H1 (cell line): ENCODE results near the gene ANAPC15. TPM values are rescaled to one million over a fixed set of nuclear protein-coding genes. Genes with fewer than 3 reads are reported as not detected.

ENCODE experiments used
- CTCF ChIA-PET: fragments of 300-600 bp; sonication (Branson Sonifier 250); formaldehyde crosslinking; loops from one replicate; lab custom pipeline; 2021; ENCODE audit not compliant: partially characterized antibody; lab: Charles Lee
- POLR2A ChIA-PET: fragments of 300-600 bp; sonication (Branson Sonifier 250); formaldehyde crosslinking; loops from one replicate; lab custom pipeline; 2021; ENCODE audit warnings: inconsistent platforms; ENCODE audit not compliant: partially characterized antibody; lab: Charles Lee
- DNase-seq, 2 experiments: peaks; one replicate each; pipeline versions ENCODE4 v3.0.0 to v3.0.0-alpha.2; 2010 to 2022; ENCODE audit warnings: low spot score in 2 of 2, low read depth in 1 of 2, mixed read lengths in 1 of 2
- FAIRE-seq: peaks from 2 replicates; lab custom pipeline; 2011; peaks lifted over from hg19 to GRCh38; lab: Jason Lieb, UNC
- H2AFZ ChIP-seq: 2 replicates; pipeline ENCODE4 v1.8.1; 2012; ENCODE audit warnings: low read length, inconsistent platforms
- H2AK5ac ChIP-seq: 2 replicates; pipeline ENCODE4 v1.6.1; 2013; ENCODE audit warnings: low read depth, low read length
- H2BK120ac ChIP-seq: replicated peaks from 2 replicates; pipeline ENCODE3; 2013; ENCODE audit warnings: low read depth, low read length, inconsistent platforms
- H2BK12ac ChIP-seq: 2 replicates; pipeline ENCODE4 v1.6.1; 2013; ENCODE audit warnings: low read depth, low read length
- H2BK15ac ChIP-seq: 2 replicates; pipeline ENCODE4 v1.6.1; 2013; ENCODE audit warnings: low read length
- H2BK20ac ChIP-seq: 2 replicates; pipeline ENCODE4 v1.6.1; 2013; ENCODE audit warnings: low read length
- H2BK5ac ChIP-seq: 2 replicates; pipeline ENCODE4 v1.6.1; 2013; ENCODE audit warnings: low read depth, low read length
- H3K14ac ChIP-seq: 2 replicates; pipeline ENCODE4 v1.6.1; 2013; ENCODE audit warnings: inconsistent platforms; ENCODE audit not compliant: insufficient read length
- H3K18ac ChIP-seq: 2 replicates; pipeline ENCODE4 v1.6.1; 2013; ENCODE audit warnings: low read length; ENCODE audit errors: extremely low read depth
- H3K23ac ChIP-seq: 2 replicates; pipeline ENCODE4 v1.6.1; 2013; ENCODE audit warnings: inconsistent platforms; ENCODE audit not compliant: insufficient read length
- H3K23me2 ChIP-seq: 2 replicates; pipeline ENCODE4 v1.6.1; 2013; ENCODE audit warnings: low read depth, low read length
- H3K27ac ChIP-seq: 2 replicates; pipeline ENCODE4 v1.6.1; 2011; ENCODE audit warnings: low read depth, low read length, inconsistent platforms
- H3K27me3 ChIP-seq, 4 experiments: replicated peaks in 1 of 4; 1 replicate in 1 of 4; 2 replicates in 3 of 4; pipeline versions ENCODE4 v1.6.1 to v1.8.1; 2011 to 2013; ENCODE audit warnings: low read length in 3 of 4, mild to moderate bottlenecking in 3 of 4, inconsistent platforms in 2 of 4, mixed read lengths in 2 of 4, moderate library complexity in 1 of 4; ENCODE audit not compliant: control insufficient read depth in 3 of 4, insufficient read depth in 3 of 4; ENCODE audit errors: extremely low read depth in 1 of 4
- H3K36me3 ChIP-seq, 4 experiments: 2 replicates each; pipeline versions ENCODE4 v1.6.1 to v1.8.1; 2011 to 2013; ENCODE audit warnings: mild to moderate bottlenecking in 4 of 4, low read length in 3 of 4, moderate library complexity in 2 of 4, control low read depth in 1 of 4, inconsistent platforms in 1 of 4; ENCODE audit not compliant: insufficient read depth in 4 of 4, control insufficient read depth in 2 of 4
- H3K4ac ChIP-seq: replicated peaks from 2 replicates; pipeline ENCODE3; 2013; ENCODE audit warnings: low read length, low read depth, mixed read lengths, inconsistent platforms; ENCODE audit not compliant: insufficient read length
- H3K4me1 ChIP-seq, 4 experiments: replicated peaks in 1 of 4; 1 replicate in 1 of 4; 2 replicates in 3 of 4; pipeline versions ENCODE4 v1.6.1 to v1.8.1; 2011 to 2013; ENCODE audit warnings: low read length in 3 of 4, inconsistent platforms in 2 of 4, mixed read lengths in 1 of 4; ENCODE audit not compliant: insufficient read depth in 4 of 4, control insufficient read depth in 3 of 4
- H3K4me2 ChIP-seq, 2 experiments: 2 replicates each; pipeline versions ENCODE4 v1.6.1 to v1.8.1; 2011 to 2013; ENCODE audit warnings: low read depth in 2 of 2, low read length in 2 of 2, control low read depth in 1 of 2, inconsistent platforms in 1 of 2, mild to moderate bottlenecking in 1 of 2; ENCODE audit not compliant: insufficient read depth in 1 of 2
- H3K4me3 ChIP-seq, 4 experiments: fragments of 200-600, 300-600 bp in 1 of 4; sonication (generic), shearing (Covaris generic), sonication (Bioruptor Twin) in 1 of 4; 2 replicates each; pipeline versions ENCODE4 v1.5.1 to v1.8.1; 2011 to 2016; ENCODE audit warnings: low read length in 4 of 4, low read depth in 3 of 4, control low read depth in 2 of 4, inconsistent platforms in 2 of 4, mild to moderate bottlenecking in 2 of 4, mixed read lengths in 1 of 4, moderate library complexity in 1 of 4; ENCODE audit not compliant: insufficient read depth in 2 of 4; ENCODE audit errors: extremely low read depth in 1 of 4
- H3K56ac ChIP-seq: replicated peaks from 2 replicates; pipeline ENCODE3; 2013; ENCODE audit warnings: low read depth, mild to moderate bottlenecking, mixed read lengths, low read length, inconsistent platforms; ENCODE audit not compliant: insufficient read length
- H3K79me1 ChIP-seq: 2 replicates; pipeline ENCODE4 v1.6.1; 2013; ENCODE audit warnings: low read depth, low read length, control low read depth
- H3K79me2 ChIP-seq, 2 experiments: 2 replicates each; pipeline versions ENCODE4 v1.6.1 to v1.8.1; 2012 to 2013; ENCODE audit warnings: low read length in 2 of 2, mild to moderate bottlenecking in 2 of 2, inconsistent platforms in 1 of 2; ENCODE audit not compliant: insufficient read depth in 2 of 2, control insufficient read depth in 1 of 2
- H3K9ac ChIP-seq, 4 experiments: replicated peaks in 1 of 4; 1 replicate in 1 of 4; 2 replicates in 3 of 4; pipeline versions ENCODE4 v1.6.1 to v1.8.1; 2011 to 2013; ENCODE audit warnings: low read depth in 3 of 4, low read length in 3 of 4, control low read depth in 2 of 4, mild to moderate bottlenecking in 2 of 4, moderate library complexity in 2 of 4, inconsistent platforms in 1 of 4; ENCODE audit errors: extremely low read depth in 1 of 4
- H3K9me3 ChIP-seq, 2 experiments: 2 replicates each; pipeline versions ENCODE4 v1.6.1 to v1.8.1; 2012 to 2013; ENCODE audit warnings: mild to moderate bottlenecking in 2 of 2, moderate library complexity in 2 of 2, control low read depth in 1 of 2, inconsistent platforms in 1 of 2, low read depth in 1 of 2, low read length in 1 of 2, mixed read lengths in 1 of 2; ENCODE audit not compliant: insufficient read depth in 2 of 2
- H4K20me1 ChIP-seq, 2 experiments: replicated peaks in 1 of 2; 2 replicates each; pipeline versions ENCODE3 to v1.8.1; 2011 to 2013; ENCODE audit warnings: inconsistent platforms in 2 of 2, low read length in 2 of 2, mild to moderate bottlenecking in 1 of 2; ENCODE audit not compliant: insufficient read depth in 2 of 2, control insufficient read depth in 1 of 2
- H4K5ac ChIP-seq: 2 replicates; pipeline ENCODE4 v1.6.1; 2013; ENCODE audit warnings: low read length, low read depth, mixed read lengths, inconsistent platforms; ENCODE audit not compliant: insufficient read length
- H4K8ac ChIP-seq: 2 replicates; pipeline ENCODE4 v1.8.0; 2013; ENCODE audit warnings: mild to moderate bottlenecking, moderate library complexity, low read length, inconsistent platforms; ENCODE audit not compliant: insufficient read depth; ENCODE audit errors: extremely low read depth
- H4K91ac ChIP-seq: replicated peaks from 2 replicates; pipeline ENCODE3; 2013; ENCODE audit warnings: low read length, mixed read lengths, inconsistent platforms; ENCODE audit not compliant: insufficient read length
- CBX5 ChIP-seq: fragments of 300-800, 300-1000 bp; sonication (generic); IDR thresholded peaks from 2 replicates; pipeline ENCODE4 v1.7.1; 2016; ENCODE audit warnings: antibody characterized with exemption, low read length, low read depth
- CREB1 ChIP-seq: IDR thresholded peaks from 2 replicates; pipeline ENCODE4 v1.6.1; 2012; ENCODE audit warnings: inconsistent platforms
- EGR1 ChIP-seq: IDR thresholded peaks from 2 replicates; pipeline ENCODE4 v1.6.1; 2011; ENCODE audit warnings: low read depth, low read length, borderline replicate concordance
- JUND ChIP-seq: IDR thresholded peaks from 2 replicates; pipeline ENCODE4 v1.6.1; 2011; ENCODE audit warnings: mild to moderate bottlenecking, improper control_type of control experiment, low read length
- RAD21 ChIP-seq, 2 experiments: IDR thresholded peaks in 1 of 2; conservative IDR thresholded peaks in 1 of 2; 2 replicates each; pipeline ENCODE4 v1.6.1; 2011; ENCODE audit warnings: low read depth in 2 of 2, low read length in 2 of 2, improper control_type of control experiment in 1 of 2, inconsistent platforms in 1 of 2, mild to moderate bottlenecking in 1 of 2, moderate library complexity in 1 of 2
- SIN3A ChIP-seq, 2 experiments: IDR thresholded peaks in 1 of 2; conservative IDR thresholded peaks in 1 of 2; 2 replicates each; pipeline ENCODE4 v1.6.1; 2011 to 2012; ENCODE audit warnings: low read length in 2 of 2, improper control_type of control experiment in 1 of 2, low read depth in 1 of 2, mild to moderate bottlenecking in 1 of 2
- SRF ChIP-seq: IDR thresholded peaks from 2 replicates; pipeline ENCODE4 v1.6.1; 2011; ENCODE audit warnings: mild to moderate bottlenecking, low read depth, low read length, moderate library complexity
- WGBS, 2 experiments: shearing (Covaris generic) in 1 of 2; methylation state at CpG; one replicate each; pipeline versions ENCODE4 v1.1.6 to v1.1.7; 2013 to 2015; ENCODE audit warnings: low lambda C conversion rate in 2 of 2, mixed read lengths in 2 of 2, inconsistent platforms in 1 of 2, low coverage in 1 of 2, missing lambda C conversion rate in 1 of 2; ENCODE audit not compliant: insufficient replicate concordance in 2 of 2, insufficient coverage in 1 of 2, insufficient read length in 1 of 2; ENCODE audit errors: extremely low coverage in 1 of 2, missing lambda C conversion rate in 1 of 2; 5-methylcytosine and 5-hydroxymethylcytosine counted together
- polyA plus RNA-seq, 7 experiments: library from polyadenylated mRNA; depleted of rRNA in 3 of 7; stranded (reverse) in 5 of 7; unstranded in 2 of 7; fragments of >200 nt in 5 of 7; fragments of 200-250 nt in 2 of 7; gene quantifications; 1 replicate in 5 of 7; 2 replicates in 1 of 7; 4 replicates in 1 of 7; pipeline versions ENCODE4 v1.2.1 to v1.2.3, GENCODE V29; 2011 to 2013; ENCODE audit warnings: missing spikeins in 2 of 7, mixed read lengths in 2 of 7
- total RNA-seq: library from RNA; stranded (reverse); fragmentation: NEBNext Ultra II Directional; extraction: Animal tissue kit (Norgen Biotek cat#: 25700); gene quantifications from 2 replicates; pipeline ENCODE4 v1.2.1, GENCODE V29; 2021
- TF ChIP-seq, protein P1 (sequence below): IDR thresholded peaks from 2 replicates; pipeline ENCODE4 v1.6.1; 2012; ENCODE audit warnings: inconsistent platforms
- TF ChIP-seq, protein P2 (sequence below): IDR thresholded peaks from 2 replicates; pipeline ENCODE4 v1.6.1; 2012; ENCODE audit warnings: low read length, inconsistent platforms

ANAPC15 gene
- total and polyA plus RNA-seq, 2 of the 8 experiments (the other 6 are each of a cell fraction or from before 2014, with no cell fraction given): 66.2 to 74.9 TPM

DNA sequence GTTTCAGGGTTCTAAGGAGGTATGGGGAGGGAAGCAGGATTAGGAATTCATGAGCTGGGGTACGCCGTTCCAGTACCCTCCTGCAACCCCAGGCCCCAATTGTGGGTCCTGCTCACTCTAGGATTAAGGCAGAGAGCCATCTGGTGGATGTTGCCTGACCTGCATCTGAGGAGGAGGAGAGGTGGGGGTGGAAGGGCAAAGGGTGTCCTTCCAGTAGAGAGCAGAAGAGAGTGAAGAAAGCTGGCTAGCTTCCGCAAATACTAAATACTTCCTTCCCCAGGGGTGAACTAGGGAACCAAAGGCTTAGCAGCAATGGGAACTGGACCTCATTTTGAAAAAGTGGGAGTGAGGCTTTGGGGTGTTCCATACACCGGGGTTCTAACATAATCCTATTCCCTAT, 21.2 kb downstream of the ANAPC15 start:
- no peak overlapping the region for H3K27ac ChIP-seq
- H2AK5ac ChIP-seq: no peak overlapping the region
- no peaks in the 10 kb centered on the region for H4K20me1 ChIP-seq
- H3K4me3 ChIP-seq: no peak overlapping the region
- no peak overlapping the region for H2AFZ ChIP-seq
- no peak overlapping the region for H3K4ac ChIP-seq
- H3K36me3 ChIP-seq: peaks cover 0 to 13% (median 3%) of the 10 kb centered on the region in 4 experiments; a peak in 4 of 8 replicates
- WGBS, 2 experiments: 60% methylated on average over 4 of the region's 4 CpGs; no CpG with 5 or more reads in 1 of the 2 experiments
- peak; percentile 66 to 89 for DNase-seq
- no peak overlapping the region for H3K9ac ChIP-seq
- peak; percentile 74 for FAIRE-seq
- H3K56ac ChIP-seq: no peak overlapping the region
- no peak overlapping the region for H3K14ac ChIP-seq
- H3K23me2 ChIP-seq: no peaks in the 10 kb centered on the region
- no peak overlapping the region for H2BK15ac ChIP-seq
- no peaks in the 10 kb centered on the region for H3K79me2 ChIP-seq
- H4K8ac ChIP-seq: no peak overlapping the region
- H3K79me1 ChIP-seq: no peaks in the 10 kb centered on the region; the same call in 1 of the 2 replicates
- ChIA-PET POLR2A (interaction anchor here (0.8 to 14.4 kb wide), 22 partner anchors 7 to 92 kb away, joined by 3 to 144 read pairs (median 5); partner anchors contain the start of genes ANAPC15, LAMTOR1, LRRC51 and TOMT), CTCF (interaction anchor here (0.6 to 14.0 kb wide), 48 partner anchors 9 to 577 kb away, joined by 3 to 423 read pairs (median 4); partner anchors contain the start of genes LAMTOR1 and TOMT)
- no peak overlapping the region for H3K23ac ChIP-seq
- peaks cover 0 to 3% (median 1%) of the 10 kb centered on the region in 4 experiments; a peak in 2 of 7 replicates for H3K4me1 ChIP-seq
- no peak overlapping the region for H4K5ac ChIP-seq
- H2BK5ac ChIP-seq: no peak overlapping the region
- H3K27me3 ChIP-seq: no peaks in the 10 kb centered on the region
- H3K9me3 ChIP-seq: no peaks in the 10 kb centered on the region
- no peak overlapping the region for H2BK120ac ChIP-seq
- no peak overlapping the region for H3K4me2 ChIP-seq
- no peak overlapping the region for H2BK12ac ChIP-seq
- H4K91ac ChIP-seq: no peak overlapping the region
- no peak overlapping the region for H2BK20ac ChIP-seq
- H3K18ac ChIP-seq: no peak overlapping the region
- TF ChIP-seq, protein P1, sequence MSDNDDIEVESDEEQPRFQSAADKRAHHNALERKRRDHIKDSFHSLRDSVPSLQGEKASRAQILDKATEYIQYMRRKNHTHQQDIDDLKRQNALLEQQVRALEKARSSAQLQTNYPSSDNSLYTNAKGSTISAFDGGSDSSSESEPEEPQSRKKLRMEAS: peak; percentile 9; the same call in 1 of the 2 replicates
- peak; percentile 10; the same call in 1 of the 2 replicates for TF ChIP-seq JUND
- peak; percentile 55; the same call in 1 of the 2 replicates for TF ChIP-seq CREB1
- TF ChIP-seq SRF: no peak
- peak; percentile 40; the same call in 1 of the 2 replicates for TF ChIP-seq EGR1
- peak; percentile 87 to 91 for TF ChIP-seq RAD21 (IDR thresholded peaks at IDR 0.05 in 1 of 2, conservative IDR thresholded peaks at IDR 0.05 in 1 of 2; ENCODE audit: low read depth in 2 of 2, low read length in 2 of 2)
- 0 out of 4 replicates have a peak, but pooled peaks of 1 of the 2 experiments have one; percentile 46 for TF ChIP-seq SIN3A (conservative IDR thresholded peaks at IDR 0.05 in 1 of 2, IDR thresholded peaks at IDR 0.05 in 1 of 2; ENCODE audit: low read depth in 1 of 2, low read length in 2 of 2)
- no peak for TF ChIP-seq CBX5
- TF ChIP-seq, protein P2, sequence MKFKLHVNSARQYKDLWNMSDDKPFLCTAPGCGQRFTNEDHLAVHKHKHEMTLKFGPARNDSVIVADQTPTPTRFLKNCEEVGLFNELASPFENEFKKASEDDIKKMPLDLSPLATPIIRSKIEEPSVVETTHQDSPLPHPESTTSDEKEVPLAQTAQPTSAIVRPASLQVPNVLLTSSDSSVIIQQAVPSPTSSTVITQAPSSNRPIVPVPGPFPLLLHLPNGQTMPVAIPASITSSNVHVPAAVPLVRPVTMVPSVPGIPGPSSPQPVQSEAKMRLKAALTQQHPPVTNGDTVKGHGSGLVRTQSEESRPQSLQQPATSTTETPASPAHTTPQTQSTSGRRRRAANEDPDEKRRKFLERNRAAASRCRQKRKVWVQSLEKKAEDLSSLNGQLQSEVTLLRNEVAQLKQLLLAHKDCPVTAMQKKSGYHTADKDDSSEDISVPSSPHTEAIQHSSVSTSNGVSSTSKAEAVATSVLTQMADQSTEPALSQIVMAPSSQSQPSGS: peak; percentile 56; the same call in 1 of the 2 replicates
